Kidney epithelial cell (primary cell): ENCODE results near the gene OTOGL. TPM values are rescaled to one million over a fixed set of nuclear protein-coding genes. Genes with fewer than 3 reads are reported as not detected.
"Not testable (repeated sequence)": the region's sequence is repeated elsewhere in the genome, so short reads cannot be mapped to it uniquely, and the experiment has no call there.

Experiments used
- DNase-seq: peaks from one replicate; pipeline ENCODE4 v3.0.0-alpha.2; 2010; ENCODE audit warnings: low read depth
- H3K27me3 ChIP-seq: 2 replicates; pipeline ENCODE4 v1.6.0; 2011; ENCODE audit warnings: low read length; ENCODE audit not compliant: control insufficient read depth, insufficient read depth
- H3K36me3 ChIP-seq: 2 replicates; pipeline ENCODE4 v1.5.1; 2011; ENCODE audit warnings: low read length; ENCODE audit not compliant: control insufficient read depth, insufficient read depth
- H3K4me3 ChIP-seq: 2 replicates; pipeline ENCODE4 v1.5.1; 2011; ENCODE audit warnings: low read depth, mild to moderate bottlenecking, control low read depth, low read length
- CTCF ChIP-seq: IDR thresholded peaks from 2 replicates; pipeline ENCODE4 v1.5.1; 2011; ENCODE audit warnings: mild to moderate bottlenecking, moderate library complexity, low read length, control low read depth, inconsistent platforms; ENCODE audit not compliant: insufficient read depth, poor library complexity, severe bottlenecking
- total RNA-seq: library from RNA; depleted of rRNA; stranded (reverse); fragments of >200 nt; gene quantifications from 2 replicates; pipeline ENCODE4 v1.2.3, GENCODE V29; 2015

Gene OTOGL
- total RNA-seq, 1 donor from 2014 or later: 0.33 TPM

- H3K27me3 ChIP-seq: no peaks in the 10 kb centered on the region
- DNase-seq: no peak
- H3K4me3 ChIP-seq: no peak overlapping the region
- H3K36me3 ChIP-seq: no peaks in the 10 kb centered on the region
- TF ChIP-seq CTCF: no peak
Observed at GRCh38 chr12:80219345-80219744, 120.0 kb downstream of the OTOGL start.

- Histone ChIP-seq H3K36me3 (no peaks in the 10 kb centered on the region), H3K4me3 (no peak overlapping the region), H3K27me3 (no peaks in the 10 kb centered on the region)
- DNase-seq: no peak
- no peak for TF ChIP-seq CTCF
Observed at GRCh38 chr12:80222261-80222660, 122.9 kb downstream of the OTOGL start.

- DNase-seq: peak; percentile 21
Observed at GRCh38 chr12:80226576-80226975, 127.2 kb downstream of the OTOGL start.

GRCh38 chr12:80227904-80228303 is 128.6 kb downstream of the OTOGL start:
- not testable (repeated sequence) for DNase-seq, H3K36me3 ChIP-seq, H3K4me3 ChIP-seq, H3K27me3 ChIP-seq

More at GRCh38 chr12:80226576-80226975, 127.2 kb downstream of the OTOGL start:
- Histone ChIP-seq H3K36me3 (no peaks in the 10 kb centered on the region), H3K4me3 (no peak overlapping the region), H3K27me3 (no peaks in the 10 kb centered on the region)
- no peak for TF ChIP-seq CTCF

GRCh38 chr12:80230068-80230467 is 130.7 kb downstream of the OTOGL start:
- Histone ChIP-seq H3K4me3 (no peak overlapping the region), H3K27me3 (no peaks in the 10 kb centered on the region), H3K36me3 (no peaks in the 10 kb centered on the region)
- DNase-seq: no peak
- TF ChIP-seq CTCF: no peak

GRCh38 chr12:80232837-80233236 is 133.5 kb downstream of the OTOGL start:
- H3K4me3 ChIP-seq: no peak overlapping the region
- H3K27me3 ChIP-seq: no peaks in the 10 kb centered on the region
- H3K36me3 ChIP-seq: no peaks in the 10 kb centered on the region
- DNase-seq: no peak
- TF ChIP-seq CTCF: no peak
